ENCODE data around the gene CDO1. TPM values are rescaled to one million over a fixed set of nuclear protein-coding genes. Genes with fewer than 3 reads are reported as not detected.
A peak's percentile ranks its signal among the peaks of the same experiment; 100 is the strongest.

The CDO1 gene
- total and polyA plus RNA-seq, 9 of the 15 experiments (the other 6 are each of a cell fraction or from before 2014, with no cell fraction given): 0.16 to 0.22 TPM; not detected in 7

GRCh38 chr5:115842089-115842935, 25.9 kb upstream of the CDO1 start (continued):
- no peak for TF ChIP-seq ZNF609 (CRISPR knock-in tag; IDR thresholded peaks at IDR 0.05; ENCODE audit: borderline replicate concordance)
- TF ChIP-seq TGIF2 (CRISPR knock-in tag; IDR thresholded peaks at IDR 0.05): 0 out of 2 replicates have a peak, but pooled peaks have one; percentile 59
- no peak for TF ChIP-seq FUS (optimal IDR thresholded peaks at IDR 0.05; ENCODE audit: low read depth, low read length)
- no peak for TF ChIP-seq ZNF695 (CRISPR knock-in tag; IDR thresholded peaks at IDR 0.05)
- TF ChIP-seq ZNF764 (CRISPR knock-in tag; IDR thresholded peaks at IDR 0.05; ENCODE audit: low read depth): no peak
- TF ChIP-seq E2F6 (IDR thresholded peaks at IDR 0.05; ENCODE audit: borderline replicate concordance in 1 of 2, extremely low read depth in 1 of 2, insufficient read depth in 1 of 2, insufficient read length in 1 of 2, low read depth in 1 of 2, low read length in 1 of 2, poor library complexity in 1 of 2, severe bottlenecking in 1 of 2): peak in 1 of 2 experiments; percentile 24
- no peak for TF ChIP-seq TAF1 (IDR thresholded peaks at IDR 0.05; ENCODE audit: control insufficient read depth, extremely low read depth, insufficient read depth, low read length, severe bottlenecking)
- peak; percentile 67 for TF ChIP-seq U2AF1 (optimal IDR thresholded peaks at IDR 0.05; ENCODE audit: low read depth, low read length)
- no peak for TF ChIP-seq ZNF24 (IDR thresholded peaks at IDR 0.05)
- TF ChIP-seq ESRRA (IDR thresholded peaks at IDR 0.05; ENCODE audit: borderline replicate concordance, low read depth): no peak
- TF ChIP-seq NKRF (IDR thresholded peaks at IDR 0.05; ENCODE audit: borderline replicate concordance): no peak
- TF ChIP-seq ZBTB34 (CRISPR knock-in tag; IDR thresholded peaks at IDR 0.05): no peak
- TF ChIP-seq SP1 (CRISPR knock-in tag; IDR thresholded peaks at IDR 0.05): no peak
